Measurements from ENCODE around the gene NHLRC2. TPM values are rescaled to one million over a fixed set of nuclear protein-coding genes. Genes with fewer than 3 reads are reported as not detected.
A peak's percentile ranks its signal among the peaks of the same experiment; 100 is the strongest.

NHLRC2 gene
- total and polyA plus RNA-seq, 10 of the 15 experiments (the other 5 are each of a cell fraction or from before 2014, with no cell fraction given): 1.9 to 31.3 (median 15.9) TPM

GRCh38 chr10:113957013-113957412 lies 102.6 kb downstream of the NHLRC2 start:
- DNase-seq (ENCODE audit: low read depth, low spot score) (no peak), ATAC-seq (no peak), FAIRE-seq (no peak)
- intact Hi-C loops (cut with micrococcal nuclease; ENCODE audit: unreplicated experiment): no loop called here
- Histone ChIP-seq H3K27me3 (replicated peaks in 1 of 2; ENCODE audit: control insufficient read depth in 2 of 2, insufficient read depth in 2 of 2, low read length in 1 of 2) (no peaks in the 10 kb centered on the region), H3K4me3 (no peak overlapping the region), H3K9ac (ENCODE audit: control insufficient read depth, insufficient read depth, low read length) (no peak overlapping the region), H3K36me3 (ENCODE audit: control insufficient read depth in 2 of 2, insufficient read depth in 2 of 2, low read length in 1 of 2) (no peaks in the 10 kb centered on the region), H3K9me3 (replicated peaks; ENCODE audit: control insufficient read depth, insufficient read depth, low read length) (peaks cover 5% of the 10 kb centered on the region; the same call in 2 of the 3 replicates), H3K27ac (ENCODE audit: control insufficient read depth, insufficient read depth) (no peak overlapping the region), H4K20me1 (ENCODE audit: control insufficient read depth, insufficient read depth) (no peaks in the 10 kb centered on the region), H3K4me2 (ENCODE audit: control insufficient read depth, insufficient read depth) (no peak overlapping the region), H3K79me2 (ENCODE audit: control insufficient read depth, insufficient read depth, low read length) (no peaks in the 10 kb centered on the region), H3K4me1 (ENCODE audit: control insufficient read depth, insufficient read depth, low read length) (peaks cover 38% of the 10 kb centered on the region), H2AFZ (ENCODE audit: control insufficient read depth, low read depth, low read length) (no peak overlapping the region)
- TF ChIP-seq RCOR1 (conservative IDR thresholded peaks at IDR 0.05; ENCODE audit: low read depth, low read length): no peak
- TF ChIP-seq, protein P1, sequence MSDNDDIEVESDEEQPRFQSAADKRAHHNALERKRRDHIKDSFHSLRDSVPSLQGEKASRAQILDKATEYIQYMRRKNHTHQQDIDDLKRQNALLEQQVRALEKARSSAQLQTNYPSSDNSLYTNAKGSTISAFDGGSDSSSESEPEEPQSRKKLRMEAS (IDR thresholded peaks at IDR 0.05; ENCODE audit: low read depth, low read length): no peak
- no peak for TF ChIP-seq CBX5 (IDR thresholded peaks at IDR 0.05; ENCODE audit: low read depth)
- TF ChIP-seq EZH2 (IDR thresholded peaks at IDR 0.05; ENCODE audit: borderline replicate concordance, control insufficient read depth, low read depth, low read length): no peak
- ChIA-PET RAD21 (ENCODE audit: unreplicated experiment) (interaction anchor here (0.6 to 1.5 kb wide), 2 partner anchors 8 to 12 kb away, joined by 3 read pairs; no protein-coding TSS in a partner anchor), SMC1A (ENCODE audit: uncharacterized antibody, unreplicated experiment) (no interaction called here), CTCF (no interaction called here), POLR2A (no interaction called here)
- no TSS peak for BruUV-seq (replicated peaks)
- WGBS (ENCODE audit: insufficient coverage, insufficient replicate concordance, low lambda C conversion rate, missing lambda C conversion rate): 80% methylated on average over 5 of the region's 5 CpGs
- in situ Hi-C loops (cut with MboI): no loop called here

DNA sequence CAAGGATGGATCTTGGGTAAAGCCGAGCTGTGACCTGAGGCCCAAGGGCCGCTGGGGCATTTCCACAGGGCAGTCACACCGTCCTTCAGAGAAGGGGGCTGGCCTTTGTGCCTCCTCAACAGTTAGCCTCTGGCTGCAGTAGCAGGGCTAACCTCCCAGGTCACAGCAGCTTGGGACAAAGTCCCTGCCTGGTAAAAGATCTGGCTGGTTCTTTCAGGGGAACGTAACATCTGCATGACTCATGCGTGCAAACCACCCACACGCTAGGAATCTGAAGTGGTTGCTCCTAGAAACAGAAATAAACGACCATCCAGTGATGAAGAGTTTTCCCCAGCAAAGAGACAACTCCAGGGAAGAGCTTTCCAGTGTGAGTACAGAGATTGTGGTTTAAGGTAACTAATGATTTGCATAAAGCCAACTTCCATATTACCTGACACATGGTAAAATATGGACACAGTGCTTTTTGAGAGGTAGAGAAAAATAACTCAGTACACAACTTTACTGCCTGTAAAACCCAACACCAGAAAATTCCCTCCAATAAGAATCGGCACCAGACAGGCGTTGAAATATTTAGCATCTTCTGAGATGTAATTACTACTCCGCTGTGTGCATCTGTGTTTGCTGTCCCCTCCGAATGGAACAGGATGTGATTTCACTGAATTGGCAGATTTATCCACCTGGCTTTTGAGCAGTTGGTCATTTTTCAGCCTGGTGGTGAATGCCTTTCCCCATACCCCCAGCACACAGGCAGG lies 104.3 kb downstream of the NHLRC2 start:
- ATAC-seq (0 out of 3 replicates have a peak, but pooled peaks have one; percentile 3), FAIRE-seq (peak; percentile 66), DNase-seq (ENCODE audit: low read depth, low spot score) (no peak)
- SMC1A ChIA-PET (ENCODE audit: uncharacterized antibody, unreplicated experiment): interaction anchor here (1.0 to 4.3 kb wide), 9 partner anchors 12 to 109 kb away, joined by 3 to 32 read pairs (median 4); no protein-coding TSS in a partner anchor
- Histone ChIP-seq H3K4me3 (no peak overlapping the region), H3K4me2 (ENCODE audit: control insufficient read depth, insufficient read depth) (peak overlapping the region; percentile 24), H3K4me1 (ENCODE audit: control insufficient read depth, insufficient read depth, low read length) (peaks cover 41% of the 10 kb centered on the region), H3K27me3 (replicated peaks in 1 of 2; ENCODE audit: control insufficient read depth in 2 of 2, insufficient read depth in 2 of 2, low read length in 1 of 2) (no peaks in the 10 kb centered on the region), H3K9me3 (replicated peaks; ENCODE audit: control insufficient read depth, insufficient read depth, low read length) (peaks cover 4% of the 10 kb centered on the region; the same call in 2 of the 3 replicates), H3K27ac (ENCODE audit: control insufficient read depth, insufficient read depth) (peak overlapping the region; percentile 87), H4K20me1 (ENCODE audit: control insufficient read depth, insufficient read depth) (no peaks in the 10 kb centered on the region), H2AFZ (ENCODE audit: control insufficient read depth, low read depth, low read length) (peak overlapping the region; percentile 45), H3K79me2 (ENCODE audit: control insufficient read depth, insufficient read depth, low read length) (no peaks in the 10 kb centered on the region), H3K9ac (ENCODE audit: control insufficient read depth, insufficient read depth, low read length) (peak overlapping the region; percentile 36; the same call in 1 of the 2 replicates), H3K36me3 (ENCODE audit: control insufficient read depth in 2 of 2, insufficient read depth in 2 of 2, low read length in 1 of 2) (no peaks in the 10 kb centered on the region)
- intact Hi-C loops (cut with micrococcal nuclease; ENCODE audit: unreplicated experiment): loop anchor here (2.0 kb wide), 1 partner anchor 66 kb away; no protein-coding TSS in a partner anchor
- CTCF ChIA-PET: interaction anchor here (1.4 kb wide), 3 partner anchors 24 to 101 kb away, joined by 3 read pairs; no protein-coding TSS in a partner anchor
- RAD21 ChIA-PET (ENCODE audit: unreplicated experiment): interaction anchor here (0.9 to 4.6 kb wide), 8 partner anchors 24 to 138 kb away, joined by 3 to 31 read pairs (median 5); partner anchors contain the start of gene ADRB1
- POLR2A ChIA-PET: interaction anchor here (0.5 to 2.2 kb wide), 4 partner anchors 11 to 120 kb away, joined by 3 to 7 read pairs (median 5); no protein-coding TSS in a partner anchor
- WGBS (ENCODE audit: insufficient coverage, insufficient replicate concordance, low lambda C conversion rate, missing lambda C conversion rate): 77% methylated on average over 11 of the region's 11 CpGs
- in situ Hi-C loops (cut with MboI): no loop called here
- BruUV-seq (replicated peaks): no TSS peak
- peak; percentile 29; the same call in 1 of the 2 replicates for TF ChIP-seq CREM (IDR thresholded peaks at IDR 0.05; ENCODE audit: low read depth)
- TF ChIP-seq EED (IDR thresholded peaks at IDR 0.05; ENCODE audit: low read depth): peak; percentile 27; the same call in 1 of the 2 replicates
- TF ChIP-seq ZBED1 (IDR thresholded peaks at IDR 0.05; ENCODE audit: borderline replicate concordance): peak; percentile 16; the same call in 1 of the 2 replicates
- no peak for TF ChIP-seq CHD1 (IDR thresholded peaks at IDR 0.05; ENCODE audit: low read depth, low read length)
- TF ChIP-seq KAT2A (conservative IDR thresholded peaks at IDR 0.05; ENCODE audit: control insufficient read depth, low read depth, low read length): no peak
- no peak for TF ChIP-seq RB1 (IDR thresholded peaks at IDR 0.05; ENCODE audit: borderline replicate concordance)
- TF ChIP-seq, protein P2, sequence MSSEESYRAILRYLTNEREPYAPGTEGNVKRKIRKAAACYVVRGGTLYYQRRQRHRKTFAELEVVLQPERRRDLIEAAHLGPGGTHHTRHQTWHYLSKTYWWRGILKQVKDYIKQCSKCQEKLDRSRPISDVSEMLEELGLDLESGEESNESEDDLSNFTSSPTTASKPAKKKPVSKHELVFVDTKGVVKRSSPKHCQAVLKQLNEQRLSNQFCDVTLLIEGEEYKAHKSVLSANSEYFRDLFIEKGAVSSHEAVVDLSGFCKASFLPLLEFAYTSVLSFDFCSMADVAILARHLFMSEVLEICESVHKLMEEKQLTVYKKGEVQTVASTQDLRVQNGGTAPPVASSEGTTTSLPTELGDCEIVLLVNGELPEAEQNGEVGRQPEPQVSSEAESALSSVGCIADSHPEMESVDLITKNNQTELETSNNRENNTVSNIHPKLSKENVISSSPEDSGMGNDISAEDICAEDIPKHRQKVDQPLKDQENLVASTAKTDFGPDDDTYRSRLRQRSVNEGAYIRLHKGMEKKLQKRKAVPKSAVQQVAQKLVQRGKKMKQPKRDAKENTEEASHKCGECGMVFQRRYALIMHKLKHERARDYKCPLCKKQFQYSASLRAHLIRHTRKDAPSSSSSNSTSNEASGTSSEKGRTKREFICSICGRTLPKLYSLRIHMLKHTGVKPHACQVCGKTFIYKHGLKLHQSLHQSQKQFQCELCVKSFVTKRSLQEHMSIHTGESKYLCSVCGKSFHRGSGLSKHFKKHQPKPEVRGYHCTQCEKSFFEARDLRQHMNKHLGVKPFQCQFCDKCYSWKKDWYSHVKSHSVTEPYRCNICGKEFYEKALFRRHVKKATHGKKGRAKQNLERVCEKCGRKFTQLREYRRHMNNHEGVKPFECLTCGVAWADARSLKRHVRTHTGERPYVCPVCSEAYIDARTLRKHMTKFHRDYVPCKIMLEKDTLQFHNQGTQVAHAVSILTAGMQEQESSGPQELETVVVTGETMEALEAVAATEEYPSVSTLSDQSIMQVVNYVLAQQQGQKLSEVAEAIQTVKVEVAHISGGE (CRISPR knock-in tag; IDR thresholded peaks at IDR 0.05): no peak
